Right atrium auricular region (tissue), 2 donors: ENCODE measurements around the gene MRS2. TPM values are rescaled to one million over a fixed set of nuclear protein-coding genes. Genes with fewer than 3 reads are reported as not detected.
A peak's percentile ranks its signal among the peaks of the same experiment; 100 is the strongest.

ENCODE experiments used
- DNase-seq: peaks from one replicate; pipeline ENCODE4 v3.0.0-alpha.2; 2019; ENCODE audit warnings: low spot score
- H3K27ac ChIP-seq, 2 donors: fragments of 200-600 bp; sonication (generic); 1 replicate in 1 of 2; 2 replicates in 1 of 2; pipeline ENCODE4 v1.5.1; 2016 to 2019
- H3K27me3 ChIP-seq, 2 donors: fragments of 200-600 bp; sonication (generic); one replicate each; pipeline versions ENCODE4 v1.5.1 to v1.6.0; 2017 to 2019
- H3K36me3 ChIP-seq: fragments of 200-600 bp; sonication (generic); one replicate; pipeline ENCODE4 v1.5.1; 2016
- H3K4me1 ChIP-seq, 2 donors: fragments of 200-600 bp; sonication (generic); one replicate each; pipeline versions ENCODE4 v1.5.1 to v1.6.0; 2017 to 2019
- H3K4me3 ChIP-seq, 2 donors: fragments of 200-600 bp; sonication (generic); 1 replicate in 1 of 2; 2 replicates in 1 of 2; pipeline ENCODE4 v1.5.1; 2017 to 2019; ENCODE audit warnings: mild to moderate bottlenecking in 1 of 2, moderate library complexity in 1 of 2
- H3K9me3 ChIP-seq, 2 donors: fragments of 200-600 bp; sonication (generic); one replicate each; pipeline ENCODE4 v1.5.1; 2019
- total RNA-seq, 2 donors: library from RNA; depleted of rRNA; stranded (reverse); fragments of >200 nt; gene quantifications; one replicate each; pipeline ENCODE4 v1.1.0, GENCODE V29; 2016
- TF ChIP-seq, protein P1 (sequence below), 2 donors: fragments of 200-600 bp; sonication (generic); IDR thresholded peaks; one replicate each; pipeline ENCODE4 v1.5.1; 2019; ENCODE audit warnings: antibody characterized with exemption in 2 of 2

MRS2 gene
- total RNA-seq, 2 donors from 2014 or later = 25.5 to 44.1 TPM

DNA sequence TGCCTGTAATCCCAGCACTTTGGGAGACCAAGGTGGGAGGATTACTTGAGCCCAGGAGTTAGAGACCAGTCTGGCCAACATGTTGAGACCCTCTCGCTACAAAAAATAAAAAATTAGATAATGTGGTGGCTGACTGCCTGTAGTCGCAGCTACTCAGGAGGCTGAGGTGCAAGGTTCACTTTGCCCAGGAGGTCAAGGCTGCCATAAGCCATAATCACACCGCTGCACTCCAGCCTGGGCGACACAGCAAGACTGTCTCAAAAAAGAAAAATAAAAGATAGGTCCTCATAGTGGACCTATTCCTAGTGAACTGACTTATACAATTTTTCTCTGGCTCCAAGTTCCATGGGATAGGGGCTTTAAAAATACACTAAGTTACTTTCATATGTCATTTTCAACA is 41.9 kb downstream of the MRS2 start:
- no peak for DNase-seq
- Histone ChIP-seq H3K9me3 (no peaks in the 10 kb centered on the region), H3K27me3 (no peaks in the 10 kb centered on the region), H3K4me3 (no peak overlapping the region), H3K27ac (no peak overlapping the region), H3K4me1 (no peaks in the 10 kb centered on the region), H3K36me3 (no peaks in the 10 kb centered on the region)
- TF ChIP-seq, protein P1, sequence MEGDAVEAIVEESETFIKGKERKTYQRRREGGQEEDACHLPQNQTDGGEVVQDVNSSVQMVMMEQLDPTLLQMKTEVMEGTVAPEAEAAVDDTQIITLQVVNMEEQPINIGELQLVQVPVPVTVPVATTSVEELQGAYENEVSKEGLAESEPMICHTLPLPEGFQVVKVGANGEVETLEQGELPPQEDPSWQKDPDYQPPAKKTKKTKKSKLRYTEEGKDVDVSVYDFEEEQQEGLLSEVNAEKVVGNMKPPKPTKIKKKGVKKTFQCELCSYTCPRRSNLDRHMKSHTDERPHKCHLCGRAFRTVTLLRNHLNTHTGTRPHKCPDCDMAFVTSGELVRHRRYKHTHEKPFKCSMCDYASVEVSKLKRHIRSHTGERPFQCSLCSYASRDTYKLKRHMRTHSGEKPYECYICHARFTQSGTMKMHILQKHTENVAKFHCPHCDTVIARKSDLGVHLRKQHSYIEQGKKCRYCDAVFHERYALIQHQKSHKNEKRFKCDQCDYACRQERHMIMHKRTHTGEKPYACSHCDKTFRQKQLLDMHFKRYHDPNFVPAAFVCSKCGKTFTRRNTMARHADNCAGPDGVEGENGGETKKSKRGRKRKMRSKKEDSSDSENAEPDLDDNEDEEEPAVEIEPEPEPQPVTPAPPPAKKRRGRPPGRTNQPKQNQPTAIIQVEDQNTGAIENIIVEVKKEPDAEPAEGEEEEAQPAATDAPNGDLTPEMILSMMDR (IDR thresholded peaks at IDR 0.05) = no peak

DNA sequence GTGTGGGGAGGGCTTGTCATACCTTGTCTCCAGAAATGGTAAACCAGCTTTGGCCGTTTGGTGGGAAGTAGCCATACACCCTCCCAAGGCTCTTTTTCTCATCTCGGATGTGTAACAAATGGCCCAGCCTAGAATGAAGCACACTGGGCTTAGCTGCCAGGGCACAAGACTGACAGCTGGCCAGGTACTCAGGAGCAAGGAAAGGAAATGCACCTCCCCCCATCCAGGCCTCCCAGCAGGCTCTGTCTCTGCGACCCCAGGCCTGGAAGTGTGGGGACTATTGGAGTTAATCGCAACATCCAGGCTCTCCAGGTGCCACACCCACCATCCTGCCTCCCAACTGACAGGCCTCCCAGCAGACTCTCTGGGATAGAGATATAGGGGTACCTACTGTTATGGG is 43.0 kb downstream of the MRS2 start:
- no peaks in the 10 kb centered on the region for H3K36me3 ChIP-seq
- H3K4me3 ChIP-seq = no peak overlapping the region
- no peaks in the 10 kb centered on the region for H3K9me3 ChIP-seq
- H3K27me3 ChIP-seq = no peaks in the 10 kb centered on the region
- no peaks in the 10 kb centered on the region for H3K4me1 ChIP-seq
- no peak overlapping the region for H3K27ac ChIP-seq
- TF ChIP-seq, protein P1 (IDR thresholded peaks at IDR 0.05) = no peak
- no peak for DNase-seq

DNA sequence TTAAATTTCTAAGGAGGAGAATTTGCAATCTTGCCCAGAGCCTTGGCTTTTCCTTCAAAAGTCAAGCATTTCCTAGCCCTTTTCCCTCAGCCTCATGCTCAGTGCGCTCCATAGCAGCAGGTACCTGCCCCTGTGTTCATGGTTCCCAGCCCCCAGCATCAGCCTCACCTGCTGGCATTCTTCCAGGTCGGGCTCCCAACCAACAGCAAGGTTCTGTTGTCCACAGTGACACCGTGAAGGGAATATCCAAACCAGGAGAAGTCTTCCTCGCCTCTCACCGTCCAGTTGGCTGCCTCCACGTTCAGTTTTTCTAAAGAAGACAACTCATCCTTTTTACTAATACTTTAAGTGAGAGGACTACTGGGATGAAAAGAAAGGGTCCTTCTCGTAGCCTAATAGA is 43.9 kb downstream of the MRS2 start:
- Histone ChIP-seq H3K9me3 (no peaks in the 10 kb centered on the region), H3K27ac (no peak overlapping the region), H3K4me1 (no peaks in the 10 kb centered on the region), H3K36me3 (no peaks in the 10 kb centered on the region), H3K4me3 (no peak overlapping the region), H3K27me3 (no peaks in the 10 kb centered on the region)
- DNase-seq = no peak
- TF ChIP-seq, protein P1 (IDR thresholded peaks at IDR 0.05) = no peak

DNA sequence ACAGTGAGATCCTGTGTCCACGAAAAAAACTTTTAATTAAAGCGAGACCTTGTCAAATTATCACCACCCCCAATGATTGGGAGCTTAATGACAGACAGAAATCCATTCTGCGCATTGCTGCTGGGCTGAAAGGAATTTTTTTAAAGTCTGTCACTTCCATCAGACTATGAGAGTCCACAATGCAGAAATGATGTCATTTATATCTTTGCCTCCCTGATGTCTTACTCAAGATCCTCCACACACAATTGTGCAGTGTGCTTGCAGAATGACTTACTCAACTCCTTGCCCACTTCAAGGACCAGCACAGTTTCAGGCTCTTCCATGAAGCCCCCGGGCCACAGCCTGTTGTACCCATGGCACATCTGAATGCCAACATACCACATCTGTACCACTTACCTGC is 45.7 kb downstream of the MRS2 start:
- peak; percentile 4 for DNase-seq
- Histone ChIP-seq H3K4me1 (no peaks in the 10 kb centered on the region), H3K4me3 (no peak overlapping the region), H3K9me3 (no peaks in the 10 kb centered on the region), H3K27me3 (no peaks in the 10 kb centered on the region), H3K36me3 (no peaks in the 10 kb centered on the region), H3K27ac (no peak overlapping the region)
- TF ChIP-seq, protein P1 (IDR thresholded peaks at IDR 0.05) = no peak

DNA sequence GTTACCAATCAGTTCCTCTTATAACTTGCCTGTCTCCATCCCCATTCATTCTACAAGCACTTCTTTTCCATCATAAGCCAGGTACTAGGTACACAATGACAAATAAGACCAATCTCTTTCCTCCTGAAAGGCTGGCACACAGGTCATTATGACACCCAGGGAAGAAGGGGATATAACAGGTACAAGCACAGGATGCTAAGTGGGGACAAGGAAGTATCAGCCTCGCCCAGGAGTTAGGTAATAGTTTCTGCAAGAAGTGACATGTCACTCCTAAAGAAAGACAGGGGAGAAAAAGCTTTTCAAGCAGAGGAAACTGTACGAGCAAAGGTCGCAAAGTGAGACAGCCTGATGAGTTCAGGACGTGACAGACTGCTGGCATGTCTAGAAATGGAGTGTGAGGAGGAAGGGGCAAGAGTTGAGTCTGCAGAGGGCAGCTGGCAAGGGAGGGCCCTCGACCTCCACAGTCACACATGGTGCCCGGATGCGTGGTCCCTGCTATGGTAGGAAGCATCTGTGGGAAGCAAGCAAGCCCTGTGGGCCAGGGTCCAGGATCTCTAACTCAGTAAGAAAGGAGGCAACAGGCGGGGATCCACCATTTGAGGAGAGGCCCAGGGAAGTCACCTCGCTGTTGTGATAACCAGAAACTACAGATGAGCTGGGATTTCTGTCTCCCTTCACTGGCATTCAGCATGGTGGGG is 46.2 kb downstream of the MRS2 start:
- Histone ChIP-seq H3K27ac (no peak overlapping the region), H3K27me3 (no peaks in the 10 kb centered on the region), H3K36me3 (no peaks in the 10 kb centered on the region), H3K9me3 (no peaks in the 10 kb centered on the region), H3K4me1 (no peaks in the 10 kb centered on the region), H3K4me3 (no peak overlapping the region)
- TF ChIP-seq, protein P1 (IDR thresholded peaks at IDR 0.05) = no peak
- peak; percentile 18 for DNase-seq
